GM18907 (cell line): ENCODE results near the gene NACAD.
A peak's percentile ranks its signal among the peaks of the same experiment; 100 is the strongest.

Experiments
- ATAC-seq: cut with Tn5 transposase; IDR thresholded peaks from one replicate; pipeline ENCODE4 v1.9.1; 2021; ENCODE audit warnings: mild to moderate bottlenecking, moderate library complexity; ENCODE audit not compliant: unreplicated experiment

Gene NACAD, protein sequence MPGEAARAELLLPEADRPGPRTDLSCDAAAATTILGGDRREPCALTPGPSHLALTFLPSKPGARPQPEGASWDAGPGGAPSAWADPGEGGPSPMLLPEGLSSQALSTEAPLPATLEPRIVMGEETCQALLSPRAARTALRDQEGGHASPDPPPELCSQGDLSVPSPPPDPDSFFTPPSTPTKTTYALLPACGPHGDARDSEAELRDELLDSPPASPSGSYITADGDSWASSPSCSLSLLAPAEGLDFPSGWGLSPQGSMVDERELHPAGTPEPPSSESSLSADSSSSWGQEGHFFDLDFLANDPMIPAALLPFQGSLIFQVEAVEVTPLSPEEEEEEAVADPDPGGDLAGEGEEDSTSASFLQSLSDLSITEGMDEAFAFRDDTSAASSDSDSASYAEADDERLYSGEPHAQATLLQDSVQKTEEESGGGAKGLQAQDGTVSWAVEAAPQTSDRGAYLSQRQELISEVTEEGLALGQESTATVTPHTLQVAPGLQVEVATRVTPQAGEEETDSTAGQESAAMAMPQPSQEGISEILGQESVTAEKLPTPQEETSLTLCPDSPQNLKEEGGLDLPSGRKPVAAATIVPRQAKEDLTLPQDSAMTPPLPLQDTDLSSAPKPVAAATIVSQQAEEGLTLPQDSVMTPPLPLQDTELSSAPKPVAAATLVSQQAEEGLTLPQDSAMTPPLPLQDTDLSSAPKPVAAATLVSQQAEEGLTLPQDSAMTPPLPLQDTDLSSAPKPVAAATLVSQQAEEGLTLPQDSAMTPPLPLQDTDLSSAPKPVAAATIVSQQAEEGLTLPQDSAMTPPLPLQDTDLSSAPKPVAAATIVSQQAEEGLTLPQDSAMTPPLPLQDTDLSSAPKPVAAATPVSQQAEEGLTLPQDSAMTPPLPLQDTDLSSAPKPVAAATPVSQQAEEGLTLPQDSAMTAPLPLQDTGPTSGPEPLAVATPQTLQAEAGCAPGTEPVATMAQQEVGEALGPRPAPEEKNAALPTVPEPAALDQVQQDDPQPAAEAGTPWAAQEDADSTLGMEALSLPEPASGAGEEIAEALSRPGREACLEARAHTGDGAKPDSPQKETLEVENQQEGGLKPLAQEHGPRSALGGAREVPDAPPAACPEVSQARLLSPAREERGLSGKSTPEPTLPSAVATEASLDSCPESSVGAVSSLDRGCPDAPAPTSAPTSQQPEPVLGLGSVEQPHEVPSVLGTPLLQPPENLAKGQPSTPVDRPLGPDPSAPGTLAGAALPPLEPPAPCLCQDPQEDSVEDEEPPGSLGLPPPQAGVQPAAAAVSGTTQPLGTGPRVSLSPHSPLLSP (N-terminal part only)

DNA sequence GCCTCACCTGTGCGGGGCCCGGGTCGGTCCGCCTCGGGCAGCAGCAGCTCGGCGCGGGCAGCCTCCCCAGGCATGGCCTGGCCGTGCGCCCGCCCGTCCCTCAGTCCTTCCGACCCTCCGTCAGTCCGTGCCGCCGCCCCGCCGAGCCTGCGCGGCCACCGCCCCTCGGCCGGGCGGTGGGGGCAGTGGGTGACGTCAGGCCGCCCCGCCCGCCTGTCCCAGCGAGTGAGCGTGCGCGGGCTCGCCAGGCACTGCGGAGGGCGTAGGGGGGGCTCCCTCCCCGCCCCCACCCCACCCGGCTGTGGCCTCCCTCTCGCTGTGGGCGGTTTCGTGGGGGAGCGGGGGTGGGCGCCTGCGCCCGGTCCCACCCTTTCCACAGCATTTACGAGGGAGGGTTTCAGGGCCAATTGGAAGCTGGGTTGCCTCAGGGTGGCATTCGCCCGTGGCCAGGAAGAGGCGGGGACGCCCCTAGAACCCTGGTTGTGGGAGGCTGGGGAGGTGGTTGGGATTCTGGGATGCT lies at the start of gene NACAD:
TSS of gene NACAD (minus strand) at position 149 of the 520 bp plus-strand sequence. CDS start at position 74, 75 bp downstream.
- ATAC-seq = no peak

GRCh38 chr7:45136106-45137060 lies 47.6 kb upstream of the NACAD start:
- ATAC-seq = peak; percentile 60

GRCh38 chr7:45133877-45134276 lies 45.1 kb upstream of the NACAD start:
- no peak for ATAC-seq

- no peak for ATAC-seq
Measured at GRCh38 chr7:45133352-45133751, 44.6 kb upstream of the NACAD start.

- ATAC-seq = no peak
Measured at GRCh38 chr7:45132708-45133320, 44.0 kb upstream of the NACAD start.

DNA sequence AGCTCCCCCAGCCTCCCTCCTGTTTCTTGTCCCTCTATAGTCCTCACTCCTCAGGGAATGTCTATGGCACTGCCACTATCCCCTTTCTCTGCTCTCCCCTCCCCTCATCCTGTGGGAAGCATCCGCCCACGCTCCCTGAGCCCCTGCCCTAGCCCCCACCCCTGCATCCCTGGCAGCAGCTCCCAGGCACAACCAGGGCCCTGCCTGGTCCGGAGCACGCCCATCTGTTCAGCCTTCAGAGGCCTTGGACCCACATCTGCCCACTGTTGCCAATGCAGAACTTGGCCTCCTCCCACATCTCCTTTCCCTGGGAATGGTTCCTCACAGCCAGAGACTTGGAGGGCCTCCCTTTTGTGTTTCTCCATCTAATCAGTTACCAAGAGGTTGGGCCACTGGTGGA lies 43.1 kb upstream of the NACAD start:
- ATAC-seq = no peak

- no peak for ATAC-seq
Measured at GRCh38 chr7:45130910-45131309, 42.1 kb upstream of the NACAD start.

DNA sequence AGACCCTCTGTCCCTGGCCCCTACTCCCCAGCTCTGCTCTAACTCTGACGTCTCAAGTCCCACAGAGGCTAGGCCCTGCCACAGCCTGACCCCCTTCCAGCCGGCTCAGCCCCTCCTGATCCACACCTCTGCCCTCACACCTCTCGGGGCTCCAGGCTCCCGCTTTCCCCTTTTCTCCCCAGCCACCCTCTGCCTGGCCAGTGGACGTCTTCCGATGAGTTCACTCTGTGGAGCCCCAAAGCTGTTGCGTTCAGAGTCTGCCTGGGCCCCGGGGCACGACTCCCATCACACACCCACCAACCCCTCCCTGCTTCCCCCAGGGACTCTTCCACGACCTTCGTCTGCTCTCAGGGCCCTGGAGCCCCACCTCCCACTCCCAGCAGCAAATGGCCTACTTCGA lies 41.1 kb upstream of the NACAD start:
- ATAC-seq = no peak

GRCh38 chr7:45129181-45129800 lies 40.5 kb upstream of the NACAD start:
- no peak for ATAC-seq

GRCh38 chr7:45126920-45127319 lies 38.2 kb upstream of the NACAD start:
- no peak for ATAC-seq

DNA sequence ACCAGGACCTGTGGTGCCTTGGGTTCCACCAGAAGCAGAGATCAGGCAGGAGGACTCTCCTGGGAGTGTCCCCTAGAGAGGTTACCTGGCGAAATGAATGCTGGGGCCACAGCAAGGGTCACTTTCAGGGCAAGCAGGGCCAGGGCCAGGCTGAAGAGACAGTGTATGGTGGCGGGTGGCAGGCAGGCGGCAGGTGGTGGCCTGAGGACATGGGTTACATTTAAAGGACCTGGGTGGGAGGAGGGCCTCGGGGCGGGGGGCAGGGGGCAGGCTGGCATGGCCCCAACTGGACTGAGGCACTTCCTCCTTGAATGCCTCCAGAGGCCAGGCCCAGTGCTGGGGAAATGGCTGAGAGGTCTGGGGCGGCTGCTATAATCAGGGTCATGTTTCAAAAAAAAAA lies 37.4 kb upstream of the NACAD start:
- no peak for ATAC-seq

DNA sequence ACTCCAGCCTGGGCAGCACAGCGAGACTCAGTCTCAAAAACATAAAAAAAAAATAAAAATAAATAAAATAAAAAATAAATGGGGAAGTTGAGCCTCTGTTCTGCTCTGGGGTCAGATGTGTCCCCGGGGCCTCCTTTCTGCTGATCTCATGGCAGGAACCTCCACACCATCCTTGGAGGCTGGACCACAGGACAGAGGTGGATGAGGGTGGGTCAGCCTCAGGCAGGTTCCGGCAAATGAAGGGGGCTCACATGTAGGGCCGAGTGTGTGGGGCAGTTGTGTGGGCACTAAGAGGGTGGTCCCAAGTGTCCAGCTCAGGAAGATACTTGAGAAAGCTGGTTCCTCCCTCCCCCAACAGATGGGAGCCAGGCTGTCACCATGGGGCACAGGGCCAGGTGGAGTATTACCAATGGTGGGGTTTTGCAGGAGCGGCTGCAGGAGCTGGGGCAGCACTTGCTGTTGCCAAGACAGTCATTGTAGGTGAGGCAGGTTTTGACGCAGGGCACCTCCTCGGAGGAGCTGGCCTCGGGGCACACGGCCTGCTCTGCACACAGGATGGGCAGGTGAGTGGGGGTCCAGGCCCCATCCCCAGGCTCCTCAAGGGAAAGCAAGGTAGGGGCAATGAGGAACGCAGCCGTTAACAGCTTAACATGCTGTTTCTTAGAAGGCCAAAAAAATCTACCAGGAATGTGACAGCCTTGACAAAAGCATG lies 36.6 kb upstream of the NACAD start:
- ATAC-seq = no peak

DNA sequence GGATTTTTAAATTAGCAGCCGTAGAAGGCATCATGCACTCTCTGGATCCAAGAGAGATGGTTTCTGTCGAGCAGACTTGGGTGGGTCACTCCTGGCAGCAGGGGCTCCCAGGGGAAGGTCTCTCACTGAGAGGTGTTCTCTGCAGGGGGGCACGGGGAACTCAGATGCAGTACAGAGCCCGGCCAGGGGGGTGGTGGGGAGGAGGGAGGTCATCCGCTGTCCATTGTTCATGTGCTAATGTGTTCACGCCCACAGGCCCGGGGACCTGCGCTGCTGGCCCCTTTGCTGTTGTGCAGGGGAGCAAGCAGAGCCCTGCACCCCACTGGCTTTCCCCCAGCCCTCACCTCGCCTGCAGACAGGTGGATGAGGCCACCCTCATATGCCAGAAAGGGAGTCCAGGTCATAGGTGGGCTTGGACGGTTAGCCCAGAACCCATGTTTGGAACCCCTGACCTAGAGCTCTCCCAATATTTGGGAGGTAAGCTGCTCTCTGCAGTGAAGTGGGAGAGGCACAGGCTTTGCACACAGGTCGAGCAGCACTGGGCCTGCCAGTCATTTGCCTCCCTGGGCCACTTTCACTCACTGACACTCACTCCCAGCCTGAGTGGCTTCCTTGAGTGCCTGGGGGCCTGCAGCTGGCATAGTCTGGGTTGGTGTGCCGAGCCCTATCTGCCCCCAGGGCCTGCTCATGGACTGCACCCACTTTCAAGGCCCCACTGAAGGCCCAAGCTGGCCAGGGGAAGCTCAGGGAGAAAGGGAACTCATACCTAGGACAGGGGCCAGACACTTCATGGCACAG lies 35.3 kb upstream of the NACAD start:
- no peak for ATAC-seq

- no peak for ATAC-seq
Measured at GRCh38 chr7:45122975-45123860, 34.4 kb upstream of the NACAD start.

GRCh38 chr7:45119550-45119949 lies 30.8 kb upstream of the NACAD start:
- ATAC-seq = no peak

DNA sequence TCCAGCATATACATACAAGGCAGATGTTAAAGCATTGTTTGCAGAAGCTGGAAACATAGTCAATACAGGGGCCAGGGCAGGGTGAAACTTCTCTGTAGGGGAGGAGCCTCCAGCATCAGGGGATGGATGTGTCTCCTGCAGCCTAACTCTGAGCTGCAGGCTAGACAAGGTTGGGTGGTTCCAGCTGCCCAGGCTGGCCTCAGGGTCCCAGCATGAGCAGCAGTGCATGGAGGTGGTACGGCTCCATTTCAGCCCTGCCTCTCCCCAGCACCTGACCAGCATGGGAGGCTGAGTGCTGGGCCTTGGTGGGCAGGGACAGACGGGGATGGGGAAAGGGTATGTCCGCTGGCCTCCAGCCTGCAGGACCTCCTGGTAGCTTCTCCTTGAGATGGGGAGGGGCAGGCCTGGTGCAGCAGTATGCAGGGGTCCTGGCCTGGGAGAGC lies 30.1 kb upstream of the NACAD start:
- ATAC-seq = no peak
